Activated naive CD8-positive, alpha-beta T cell treated with anti-CD3 and anti-CD28 coated beads for 36 hours (primary cell): Measurements from ENCODE around the gene FAT1. TPM values are rescaled to one million over a fixed set of nuclear protein-coding genes. Genes with fewer than 3 reads are reported as not detected.

Experiments used
- DNase-seq: peaks from one replicate; pipeline ENCODE4 v3.0.0; 2021
- H3K27ac Mint-ChIP-seq: one replicate; pipeline ENCODE4 v1.8.0; 2022; ENCODE audit warnings: mild to moderate bottlenecking, moderate library complexity, mixed read lengths
- H3K27me3 Mint-ChIP-seq: one replicate; pipeline ENCODE4 v1.8.0; 2022; ENCODE audit warnings: mild to moderate bottlenecking, mixed read lengths
- H3K36me3 Mint-ChIP-seq: one replicate; pipeline ENCODE4 v1.8.0; 2021; ENCODE audit warnings: mild to moderate bottlenecking, mixed read lengths
- H3K4me1 Mint-ChIP-seq: one replicate; pipeline ENCODE4 v1.8.0; 2021; ENCODE audit warnings: mixed read lengths
- H3K4me3 Mint-ChIP-seq: one replicate; pipeline ENCODE4 v1.8.0; 2022; ENCODE audit warnings: mild to moderate bottlenecking, moderate library complexity, mixed read lengths
- H3K9me3 Mint-ChIP-seq: one replicate; pipeline ENCODE4 v1.8.0; 2022; ENCODE audit warnings: mixed read lengths
- total RNA-seq, 2 experiments: library from RNA; stranded (reverse); gene quantifications; one replicate each; pipeline ENCODE4 v1.2.3, GENCODE V29; 2021

Gene FAT1
- total RNA-seq, 2 experiments from 2014 or later: 0.02 TPM; not detected in 1

- Mint-ChIP-seq H3K9me3 (peaks cover 1% of the 10 kb centered on the region), H3K4me1 (no peaks in the 10 kb centered on the region), H3K4me3 (no peak overlapping the region), H3K36me3 (no peaks in the 10 kb centered on the region), H3K27ac (no peak overlapping the region), H3K27me3 (no peaks in the 10 kb centered on the region)
- DNase-seq: no peak
Observed at GRCh38 chr4:186621959-186622553, 101.6 kb downstream of the FAT1 start.

- Mint-ChIP-seq H3K4me1 (no peaks in the 10 kb centered on the region), H3K27me3 (peaks cover 4% of the 10 kb centered on the region), H3K9me3 (peaks cover 3% of the 10 kb centered on the region), H3K27ac (no peak overlapping the region), H3K4me3 (no peak overlapping the region), H3K36me3 (peaks cover 2% of the 10 kb centered on the region)
- no peak for DNase-seq
Observed at GRCh38 chr4:186619088-186619487, 104.6 kb downstream of the FAT1 start.

- H3K4me1 Mint-ChIP-seq: no peaks in the 10 kb centered on the region
- H3K9me3 Mint-ChIP-seq: peaks cover 3% of the 10 kb centered on the region
- H3K27me3 Mint-ChIP-seq: peaks cover 5% of the 10 kb centered on the region
- no peak for DNase-seq
- peaks cover 2% of the 10 kb centered on the region for H3K36me3 Mint-ChIP-seq
- H3K4me3 Mint-ChIP-seq: no peak overlapping the region
- no peak overlapping the region for H3K27ac Mint-ChIP-seq
Observed at GRCh38 chr4:186617921-186618320, 105.7 kb downstream of the FAT1 start.

- H3K9me3 Mint-ChIP-seq: peaks cover 2% of the 10 kb centered on the region
- no peak for DNase-seq
Observed at GRCh38 chr4:186607490-186607889, 116.2 kb downstream of the FAT1 start.

GRCh38 chr4:186606591-186606992 lies 117.1 kb downstream of the FAT1 start:
- peaks cover 2% of the 10 kb centered on the region for H3K9me3 Mint-ChIP-seq
- no peaks in the 10 kb centered on the region for H3K27me3 Mint-ChIP-seq
- no peak overlapping the region for H3K27ac Mint-ChIP-seq
- no peak for DNase-seq
- no peak overlapping the region for H3K4me3 Mint-ChIP-seq
- no peaks in the 10 kb centered on the region for H3K4me1 Mint-ChIP-seq
- H3K36me3 Mint-ChIP-seq: no peaks in the 10 kb centered on the region

More at GRCh38 chr4:186607490-186607889, 116.2 kb downstream of the FAT1 start:
- H3K27me3 Mint-ChIP-seq: no peaks in the 10 kb centered on the region
- no peaks in the 10 kb centered on the region for H3K4me1 Mint-ChIP-seq
- H3K4me3 Mint-ChIP-seq: no peak overlapping the region
- no peaks in the 10 kb centered on the region for H3K36me3 Mint-ChIP-seq
- no peak overlapping the region for H3K27ac Mint-ChIP-seq

- no peak for DNase-seq
- H3K4me3 Mint-ChIP-seq: no peak overlapping the region
- H3K27me3 Mint-ChIP-seq: no peaks in the 10 kb centered on the region
- H3K4me1 Mint-ChIP-seq: no peaks in the 10 kb centered on the region
- H3K9me3 Mint-ChIP-seq: peaks cover 2% of the 10 kb centered on the region
- no peak overlapping the region for H3K27ac Mint-ChIP-seq
- H3K36me3 Mint-ChIP-seq: no peaks in the 10 kb centered on the region
Observed at GRCh38 chr4:186605261-186605865, 118.3 kb downstream of the FAT1 start.

- Mint-ChIP-seq H3K27ac (no peak overlapping the region), H3K4me1 (no peaks in the 10 kb centered on the region), H3K4me3 (no peak overlapping the region), H3K9me3 (peaks cover 2% of the 10 kb centered on the region), H3K27me3 (no peaks in the 10 kb centered on the region), H3K36me3 (no peaks in the 10 kb centered on the region)
- no peak for DNase-seq
Observed at GRCh38 chr4:186604124-186604807, 119.4 kb downstream of the FAT1 start.

GRCh38 chr4:186602978-186603377 lies 120.7 kb downstream of the FAT1 start:
- Mint-ChIP-seq H3K27me3 (no peaks in the 10 kb centered on the region), H3K4me1 (no peaks in the 10 kb centered on the region)

GRCh38 chr4:186599483-186599882 lies 124.2 kb downstream of the FAT1 start:
- Mint-ChIP-seq H3K4me1 (no peaks in the 10 kb centered on the region), H3K36me3 (no peaks in the 10 kb centered on the region), H3K27me3 (no peaks in the 10 kb centered on the region), H3K4me3 (no peak overlapping the region), H3K9me3 (no peaks in the 10 kb centered on the region), H3K27ac (no peak overlapping the region)
- no peak for DNase-seq

More at GRCh38 chr4:186602978-186603377, 120.7 kb downstream of the FAT1 start:
- no peak overlapping the region for H3K4me3 Mint-ChIP-seq
- no peak overlapping the region for H3K27ac Mint-ChIP-seq
- H3K9me3 Mint-ChIP-seq: no peaks in the 10 kb centered on the region
- H3K36me3 Mint-ChIP-seq: no peaks in the 10 kb centered on the region
- DNase-seq: no peak

- Mint-ChIP-seq H3K4me3 (no peak overlapping the region), H3K27me3 (no peaks in the 10 kb centered on the region), H3K36me3 (no peaks in the 10 kb centered on the region), H3K9me3 (no peaks in the 10 kb centered on the region), H3K4me1 (no peaks in the 10 kb centered on the region), H3K27ac (no peak overlapping the region)
- no peak for DNase-seq
Observed at GRCh38 chr4:186598686-186599085, 125.0 kb downstream of the FAT1 start.

- Mint-ChIP-seq H3K4me1 (no peaks in the 10 kb centered on the region), H3K27ac (no peak overlapping the region), H3K36me3 (no peaks in the 10 kb centered on the region), H3K27me3 (no peaks in the 10 kb centered on the region), H3K4me3 (no peak overlapping the region), H3K9me3 (no peaks in the 10 kb centered on the region)
- no peak for DNase-seq
Observed at GRCh38 chr4:186596850-186597390, 126.7 kb downstream of the FAT1 start.

- Mint-ChIP-seq H3K4me3 (no peak overlapping the region), H3K27me3 (no peaks in the 10 kb centered on the region)
Observed at GRCh38 chr4:186596346-186596745, 127.3 kb downstream of the FAT1 start.

GRCh38 chr4:186593587-186593973 lies 130.1 kb downstream of the FAT1 start:
- H3K27ac Mint-ChIP-seq: no peak overlapping the region
- no peaks in the 10 kb centered on the region for H3K27me3 Mint-ChIP-seq
- H3K36me3 Mint-ChIP-seq: no peaks in the 10 kb centered on the region
- no peaks in the 10 kb centered on the region for H3K4me1 Mint-ChIP-seq
- no peaks in the 10 kb centered on the region for H3K9me3 Mint-ChIP-seq
- H3K4me3 Mint-ChIP-seq: no peak overlapping the region
- DNase-seq: no peak

More at GRCh38 chr4:186596346-186596745, 127.3 kb downstream of the FAT1 start:
- DNase-seq: no peak
- H3K27ac Mint-ChIP-seq: no peak overlapping the region
- H3K36me3 Mint-ChIP-seq: no peaks in the 10 kb centered on the region
- H3K9me3 Mint-ChIP-seq: no peaks in the 10 kb centered on the region
- no peaks in the 10 kb centered on the region for H3K4me1 Mint-ChIP-seq

- H3K27me3 Mint-ChIP-seq: no peaks in the 10 kb centered on the region
- H3K27ac Mint-ChIP-seq: no peak overlapping the region
- DNase-seq: no peak
- no peaks in the 10 kb centered on the region for H3K9me3 Mint-ChIP-seq
- no peak overlapping the region for H3K4me3 Mint-ChIP-seq
- H3K4me1 Mint-ChIP-seq: no peaks in the 10 kb centered on the region
- no peaks in the 10 kb centered on the region for H3K36me3 Mint-ChIP-seq
Observed at GRCh38 chr4:186592966-186593586, 130.6 kb downstream of the FAT1 start.

- H3K36me3 Mint-ChIP-seq: no peaks in the 10 kb centered on the region
- H3K27ac Mint-ChIP-seq: no peak overlapping the region
- H3K4me3 Mint-ChIP-seq: no peak overlapping the region
- H3K27me3 Mint-ChIP-seq: no peaks in the 10 kb centered on the region
- DNase-seq: no peak
- no peaks in the 10 kb centered on the region for H3K4me1 Mint-ChIP-seq
- H3K9me3 Mint-ChIP-seq: no peaks in the 10 kb centered on the region
Observed at GRCh38 chr4:186592445-186592844, 131.2 kb downstream of the FAT1 start.
